Measurements from ENCODE around the gene PDSS2. TPM values are rescaled to one million over a fixed set of nuclear protein-coding genes. Genes with fewer than 3 reads are reported as not detected.

PDSS2 gene
- total RNA-seq, 1 donor from 2014 or later: 18.7 TPM

DNA sequence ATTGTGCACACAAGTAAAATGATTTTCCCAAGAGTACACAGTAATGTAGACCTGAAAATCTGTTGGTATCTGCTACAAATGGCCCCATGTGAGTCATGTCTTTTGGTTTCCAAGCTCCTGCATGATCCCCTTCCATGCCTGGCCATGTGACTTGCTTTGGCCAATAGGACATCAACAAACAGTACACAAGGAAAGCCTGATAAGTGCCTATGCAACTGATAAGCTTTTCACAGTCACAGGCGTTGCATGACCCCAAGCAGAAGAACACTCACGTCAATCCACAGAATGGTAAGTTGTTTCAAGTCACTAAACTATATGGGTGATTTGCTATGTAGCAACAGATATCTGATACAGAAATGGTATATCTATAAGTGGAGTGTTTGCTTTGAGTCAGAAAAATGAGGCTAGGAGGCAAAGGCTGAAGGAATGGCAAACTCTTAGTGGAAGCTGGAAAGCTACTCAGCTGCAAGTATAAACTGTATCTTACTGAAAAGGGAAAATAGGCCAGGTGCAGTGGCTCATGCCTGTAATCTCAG, 184.0 kb downstream of the PDSS2 start:
- intact Hi-C loops (cut with DNase I): no loop called here
- TF ChIP-seq, protein P1, sequence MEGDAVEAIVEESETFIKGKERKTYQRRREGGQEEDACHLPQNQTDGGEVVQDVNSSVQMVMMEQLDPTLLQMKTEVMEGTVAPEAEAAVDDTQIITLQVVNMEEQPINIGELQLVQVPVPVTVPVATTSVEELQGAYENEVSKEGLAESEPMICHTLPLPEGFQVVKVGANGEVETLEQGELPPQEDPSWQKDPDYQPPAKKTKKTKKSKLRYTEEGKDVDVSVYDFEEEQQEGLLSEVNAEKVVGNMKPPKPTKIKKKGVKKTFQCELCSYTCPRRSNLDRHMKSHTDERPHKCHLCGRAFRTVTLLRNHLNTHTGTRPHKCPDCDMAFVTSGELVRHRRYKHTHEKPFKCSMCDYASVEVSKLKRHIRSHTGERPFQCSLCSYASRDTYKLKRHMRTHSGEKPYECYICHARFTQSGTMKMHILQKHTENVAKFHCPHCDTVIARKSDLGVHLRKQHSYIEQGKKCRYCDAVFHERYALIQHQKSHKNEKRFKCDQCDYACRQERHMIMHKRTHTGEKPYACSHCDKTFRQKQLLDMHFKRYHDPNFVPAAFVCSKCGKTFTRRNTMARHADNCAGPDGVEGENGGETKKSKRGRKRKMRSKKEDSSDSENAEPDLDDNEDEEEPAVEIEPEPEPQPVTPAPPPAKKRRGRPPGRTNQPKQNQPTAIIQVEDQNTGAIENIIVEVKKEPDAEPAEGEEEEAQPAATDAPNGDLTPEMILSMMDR (IDR thresholded peaks at IDR 0.05): no peak
- TF ChIP-seq POLR2AphosphoS5 (IDR thresholded peaks at IDR 0.05; ENCODE audit: insufficient read depth in 1 of 2, low read depth in 1 of 2): no peak
- no peak for TF ChIP-seq POLR2A (IDR thresholded peaks at IDR 0.05)

DNA sequence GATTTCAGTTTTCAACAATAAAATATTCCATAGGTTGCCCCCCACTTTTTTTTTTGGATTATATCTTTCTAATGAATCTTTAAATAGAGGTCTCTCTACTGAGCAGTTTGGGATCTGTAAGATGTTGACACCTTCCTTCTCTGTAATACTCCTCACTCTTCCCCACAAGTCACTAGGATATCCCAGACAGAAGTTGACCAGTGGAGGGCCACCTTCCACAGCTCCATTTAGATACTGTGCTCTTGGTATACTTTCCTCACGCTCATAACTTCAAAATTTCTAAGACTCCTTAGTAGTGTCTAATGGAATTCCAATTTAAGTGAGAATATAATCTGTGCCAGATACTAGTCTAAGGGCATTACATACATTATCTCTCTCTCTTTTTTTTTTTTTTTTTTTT, 185.1 kb downstream of the PDSS2 start:
- no peak for DNase-seq (ENCODE audit: extremely low spot score in 2 of 2)
- H3K27ac ChIP-seq: no peak overlapping the region
- TF ChIP-seq POLR2A (IDR thresholded peaks at IDR 0.05) (no peak), POLR2AphosphoS5 (IDR thresholded peaks at IDR 0.05; ENCODE audit: insufficient read depth in 1 of 2, low read depth in 1 of 2) (no peak)
- TF ChIP-seq, protein P1 (IDR thresholded peaks at IDR 0.05): no peak
- intact Hi-C loops (cut with DNase I): no loop called here
- H3K9me3 ChIP-seq: no peaks in the 10 kb centered on the region
- no peaks in the 10 kb centered on the region for H3K36me3 ChIP-seq
- no peak overlapping the region for H3K4me3 ChIP-seq
- H3K27me3 ChIP-seq: no peaks in the 10 kb centered on the region
- H3K4me1 ChIP-seq: no peaks in the 10 kb centered on the region

More for the DNA sequence above, 184.0 kb downstream of the PDSS2 start:
- Histone ChIP-seq H3K36me3 (no peaks in the 10 kb centered on the region), H3K27me3 (no peaks in the 10 kb centered on the region), H3K9me3 (no peaks in the 10 kb centered on the region), H3K4me1 (no peaks in the 10 kb centered on the region), H3K27ac (no peak overlapping the region), H3K4me3 (no peak overlapping the region)
- DNase-seq (ENCODE audit: extremely low spot score in 2 of 2): no peak

DNA sequence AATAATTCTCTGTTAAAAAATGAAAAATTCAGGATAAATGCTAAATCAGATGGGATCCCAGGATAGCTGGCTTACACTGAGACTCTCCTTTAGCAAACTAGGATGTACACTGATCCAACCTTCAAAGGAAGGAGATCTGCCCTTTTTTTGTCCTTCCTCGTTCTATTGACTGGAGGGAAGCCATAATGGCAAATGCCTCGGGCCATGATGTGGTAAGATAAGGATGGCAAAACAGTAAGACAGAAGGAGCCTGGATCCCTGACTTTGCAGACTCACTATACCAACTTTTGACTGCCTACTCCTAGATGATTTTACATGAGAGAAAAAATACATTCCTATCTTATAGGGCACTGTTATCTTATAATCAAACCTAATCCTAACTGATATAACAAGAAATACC, 187.1 kb downstream of the PDSS2 start:
- DNase-seq (ENCODE audit: extremely low spot score in 2 of 2): no peak
- H3K9me3 ChIP-seq: no peaks in the 10 kb centered on the region
- no peak overlapping the region for H3K27ac ChIP-seq
- no peaks in the 10 kb centered on the region for H3K36me3 ChIP-seq
- no peak overlapping the region for H3K4me3 ChIP-seq
- intact Hi-C loops (cut with DNase I): no loop called here
- no peaks in the 10 kb centered on the region for H3K4me1 ChIP-seq
- TF ChIP-seq POLR2A (IDR thresholded peaks at IDR 0.05) (no peak), POLR2AphosphoS5 (IDR thresholded peaks at IDR 0.05; ENCODE audit: insufficient read depth in 1 of 2, low read depth in 1 of 2) (no peak)
- TF ChIP-seq, protein P1 (IDR thresholded peaks at IDR 0.05): no peak
- H3K27me3 ChIP-seq: no peaks in the 10 kb centered on the region

DNA sequence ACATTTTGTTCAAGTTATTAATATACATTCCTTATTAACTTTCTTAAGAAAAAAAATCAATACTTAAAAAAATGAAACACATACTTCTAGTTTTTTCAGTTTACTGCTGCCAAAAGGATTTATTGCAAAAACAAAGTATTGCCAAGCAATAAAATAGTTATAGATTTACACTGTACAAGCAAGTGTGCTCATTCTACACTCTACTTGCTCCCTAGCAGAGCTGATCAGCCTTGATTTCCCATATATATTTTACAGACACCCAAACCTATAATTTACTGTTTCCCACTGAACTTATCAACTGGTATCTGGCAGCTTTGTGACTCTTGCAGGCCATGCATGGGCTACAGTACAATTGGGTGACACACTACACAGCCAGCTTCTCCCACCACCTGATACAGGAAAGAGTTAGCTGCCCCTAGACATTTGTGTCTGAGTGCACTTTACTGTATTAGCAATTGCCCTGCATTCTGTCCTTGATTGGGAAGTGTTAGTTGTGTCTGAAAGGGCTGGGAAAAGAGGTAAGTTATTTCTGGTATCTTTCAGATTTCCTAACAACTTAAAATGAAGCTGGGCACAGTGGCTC, 188.1 kb downstream of the PDSS2 start:
- intact Hi-C loops (cut with DNase I): no loop called here
- no peak for DNase-seq (ENCODE audit: extremely low spot score in 2 of 2)
- Histone ChIP-seq H3K4me1 (no peaks in the 10 kb centered on the region), H3K4me3 (no peak overlapping the region), H3K36me3 (no peaks in the 10 kb centered on the region), H3K27me3 (no peaks in the 10 kb centered on the region), H3K27ac (no peak overlapping the region), H3K9me3 (no peaks in the 10 kb centered on the region)
- TF ChIP-seq, protein P1 (IDR thresholded peaks at IDR 0.05): no peak
- TF ChIP-seq POLR2A (IDR thresholded peaks at IDR 0.05): no peak
- no peak for TF ChIP-seq POLR2AphosphoS5 (IDR thresholded peaks at IDR 0.05; ENCODE audit: insufficient read depth in 1 of 2, low read depth in 1 of 2)

DNA sequence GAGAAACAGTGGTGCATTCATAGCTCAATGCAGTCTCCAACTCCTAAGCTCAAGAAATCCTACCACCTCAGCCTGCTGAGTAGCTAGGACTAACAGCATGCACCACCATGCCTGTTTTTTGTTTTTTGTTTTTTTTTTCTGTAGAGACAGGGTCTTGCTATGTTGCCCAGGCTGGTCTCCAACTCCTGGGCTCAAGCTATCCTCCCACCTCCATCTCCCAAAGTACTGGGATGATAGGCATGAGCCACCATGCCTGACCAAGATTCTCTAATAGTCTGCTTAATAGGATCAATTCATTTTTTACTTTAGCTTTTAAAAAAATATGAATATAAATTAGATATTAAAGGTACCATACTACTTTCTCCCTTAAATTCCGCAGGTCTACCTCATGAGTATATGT, 191.7 kb downstream of the PDSS2 start:
- Histone ChIP-seq H3K36me3 (no peaks in the 10 kb centered on the region), H3K4me1 (no peaks in the 10 kb centered on the region), H3K27ac (no peak overlapping the region), H3K9me3 (no peaks in the 10 kb centered on the region), H3K27me3 (no peaks in the 10 kb centered on the region), H3K4me3 (no peak overlapping the region)
- no peak for TF ChIP-seq POLR2A (IDR thresholded peaks at IDR 0.05)
- TF ChIP-seq, protein P1 (IDR thresholded peaks at IDR 0.05): no peak
- no peak for TF ChIP-seq POLR2AphosphoS5 (IDR thresholded peaks at IDR 0.05; ENCODE audit: insufficient read depth in 1 of 2, low read depth in 1 of 2)
- DNase-seq (ENCODE audit: extremely low spot score in 2 of 2): no peak
- intact Hi-C loops (cut with DNase I): no loop called here
